HG02642 (cell line): ENCODE data around the gene DAB2IP.

Experiments
- ATAC-seq: cut with Tn5 transposase; IDR thresholded peaks from one replicate; pipeline ENCODE4 v1.9.1; 2021; ENCODE audit warnings: mild to moderate bottlenecking; ENCODE audit not compliant: unreplicated experiment, poor library complexity

Gene DAB2IP

DNA sequence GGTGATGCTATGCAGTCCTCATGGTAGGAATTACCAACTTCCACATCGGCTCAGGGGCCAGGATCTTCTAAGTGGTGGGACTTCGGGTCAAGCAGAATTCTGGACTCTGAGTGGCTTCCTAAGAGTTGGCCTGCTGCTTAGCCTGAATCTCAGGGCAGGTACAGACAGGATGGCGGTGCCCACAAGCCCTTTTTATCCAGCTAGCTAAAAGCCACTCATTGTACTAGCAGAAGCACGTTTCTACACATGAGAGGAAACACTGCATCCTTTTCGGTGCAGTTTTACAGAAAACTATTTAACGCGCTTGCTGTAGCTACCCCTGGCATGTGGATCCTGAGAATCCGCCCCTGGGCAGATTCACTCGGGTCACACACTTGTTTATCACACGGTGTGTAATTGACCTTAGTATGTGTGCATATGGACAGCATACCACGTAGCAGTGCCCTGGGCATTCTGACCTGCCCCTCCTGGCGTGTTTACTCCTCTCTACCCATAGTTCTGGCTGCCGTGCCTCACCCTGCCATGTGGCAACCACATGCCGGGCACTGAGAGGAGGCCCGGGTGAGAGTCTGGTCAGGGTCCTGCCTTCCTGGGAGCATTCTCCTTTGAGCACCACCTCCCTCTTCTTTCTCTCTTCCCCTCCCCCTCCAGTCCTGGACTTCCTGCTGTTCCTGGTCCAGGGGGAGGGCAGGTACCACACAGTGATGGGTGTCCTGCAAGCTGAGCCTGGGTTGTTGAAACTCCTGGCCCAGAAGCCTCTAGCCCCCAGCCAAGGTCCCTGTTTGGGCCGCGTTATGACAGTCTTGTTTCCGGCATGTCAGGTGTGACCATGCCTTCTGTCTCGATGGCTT lies 65.9 kb downstream of the DAB2IP start:
- no peak for ATAC-seq

- no peak for ATAC-seq
Measured at GRCh38 chr9:121718084-121718483, 66.7 kb downstream of the DAB2IP start.

DNA sequence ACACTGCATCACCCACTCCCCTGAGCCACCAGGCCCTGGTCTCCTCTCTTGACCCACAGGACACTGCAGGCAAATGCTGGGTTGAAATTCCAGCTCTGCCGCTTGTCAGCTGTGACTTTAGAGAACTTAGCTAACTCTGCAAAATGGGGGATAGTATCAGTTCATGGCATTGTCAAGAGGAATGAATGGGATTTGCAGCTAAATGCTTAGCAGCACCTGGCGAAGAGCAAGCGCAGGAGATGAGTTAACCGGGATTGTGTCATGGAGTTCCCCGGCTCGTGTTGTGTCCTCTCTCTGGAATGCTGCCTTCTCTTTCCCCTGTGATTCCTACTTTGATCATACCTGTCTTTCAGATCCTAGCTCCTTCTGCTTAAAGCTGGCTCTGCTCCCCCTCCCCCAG lies 67.1 kb downstream of the DAB2IP start:
- ATAC-seq, result no peak

DNA sequence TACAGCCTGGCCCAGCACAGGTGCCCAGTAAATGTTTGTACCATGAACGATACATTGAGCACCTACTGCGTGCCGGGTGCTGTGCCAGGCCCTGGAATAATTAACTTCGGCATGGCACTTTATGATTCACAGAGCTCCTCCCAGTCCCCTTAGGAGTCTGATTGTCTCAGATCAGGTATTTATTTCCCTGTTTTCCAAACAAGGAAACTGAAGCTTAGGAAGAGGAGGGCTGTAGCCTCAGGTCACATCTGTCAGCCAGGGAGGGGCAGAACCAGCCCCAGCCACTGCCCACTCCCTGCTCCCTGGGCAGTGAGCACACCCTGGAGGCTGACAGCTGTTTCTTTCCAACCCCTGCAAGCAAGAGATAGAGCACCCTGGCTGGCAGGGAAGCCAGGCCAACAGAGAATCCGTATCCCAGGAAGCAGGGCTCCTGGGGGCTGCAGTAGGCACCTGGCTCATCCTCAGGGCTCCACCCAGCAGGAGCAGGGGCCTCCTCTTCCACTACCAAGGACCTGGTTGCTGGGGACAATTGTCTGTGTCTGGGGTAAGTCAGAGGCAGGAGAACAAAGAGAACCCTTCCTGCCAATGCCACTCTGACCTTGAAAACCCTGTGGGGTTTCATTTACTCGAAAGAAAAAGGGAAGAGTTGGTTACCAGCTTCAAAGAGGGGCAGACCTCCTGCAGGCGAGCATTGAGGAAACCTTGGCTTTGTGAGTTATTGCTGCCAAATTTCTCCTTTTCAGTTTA lies 69.0 kb downstream of the DAB2IP start:
- no peak for ATAC-seq

GRCh38 chr9:121721058-121721350 lies 69.6 kb downstream of the DAB2IP start:
- ATAC-seq, result no peak

- no peak for ATAC-seq
Measured at GRCh38 chr9:121721770-121722169, 70.3 kb downstream of the DAB2IP start.

- ATAC-seq, result no peak
Measured at GRCh38 chr9:121725008-121725775, 73.8 kb downstream of the DAB2IP start.

DNA sequence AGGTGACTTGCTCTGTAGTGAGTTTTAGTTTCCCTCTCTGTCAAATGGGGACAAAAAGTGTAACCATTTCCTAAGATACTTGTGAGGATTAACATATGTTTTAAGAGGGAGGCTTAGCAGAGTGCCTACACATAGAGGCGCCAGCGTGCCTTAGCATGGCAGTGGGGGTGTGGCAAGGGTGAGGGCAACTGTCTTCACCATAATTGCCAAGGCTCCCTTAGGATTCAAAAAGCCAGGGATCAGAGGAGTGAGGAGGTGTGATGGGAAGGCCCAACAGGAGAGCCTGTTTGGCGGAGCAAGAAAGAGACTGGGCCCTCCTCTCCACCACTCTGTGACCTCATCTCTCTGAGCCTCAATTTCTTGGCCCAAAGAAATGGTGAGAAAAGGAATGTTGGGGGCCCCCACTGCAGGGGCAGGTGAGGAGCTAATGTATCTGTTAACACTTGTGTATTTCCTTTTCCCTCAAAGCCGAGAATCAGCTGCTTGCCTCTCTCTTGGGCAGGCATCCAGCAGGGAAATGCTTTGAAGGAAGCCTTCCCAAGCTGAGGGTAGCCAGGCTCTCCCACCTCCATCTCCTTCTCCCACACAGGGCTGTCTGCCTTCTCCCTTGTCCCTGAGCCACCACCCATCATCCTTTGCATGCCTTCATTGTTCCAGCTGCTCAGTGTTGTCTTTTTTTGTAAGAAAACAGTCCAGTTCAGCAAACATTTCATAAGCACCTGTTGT lies 76.0 kb downstream of the DAB2IP start:
- ATAC-seq, result no peak

- no peak for ATAC-seq
Measured at GRCh38 chr9:121728916-121729315, 77.5 kb downstream of the DAB2IP start.

GRCh38 chr9:121729769-121730562 lies 78.5 kb downstream of the DAB2IP start:
- no peak for ATAC-seq

DNA sequence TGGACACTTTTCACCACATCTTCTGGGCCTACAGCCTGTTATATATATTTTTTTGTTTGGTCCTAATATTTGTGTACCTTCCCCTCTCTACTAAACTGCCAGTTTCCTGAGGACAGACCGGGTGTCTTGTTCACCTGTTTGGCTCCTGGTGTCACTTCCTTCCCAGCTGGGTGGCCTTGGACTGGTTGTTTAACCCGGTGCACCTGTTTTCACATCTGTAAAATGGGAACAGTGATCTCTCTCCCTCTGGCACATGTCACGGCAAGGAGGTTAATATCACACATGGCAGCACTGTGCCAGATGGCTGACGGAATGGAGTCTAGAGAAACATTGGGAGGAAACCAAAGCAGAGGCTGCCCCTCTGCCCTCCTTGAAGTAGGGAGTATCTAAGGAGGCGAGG lies 79.7 kb downstream of the DAB2IP start:
- no peak for ATAC-seq

GRCh38 chr9:121731919-121732318 lies 80.5 kb downstream of the DAB2IP start:
- ATAC-seq, result no peak

DNA sequence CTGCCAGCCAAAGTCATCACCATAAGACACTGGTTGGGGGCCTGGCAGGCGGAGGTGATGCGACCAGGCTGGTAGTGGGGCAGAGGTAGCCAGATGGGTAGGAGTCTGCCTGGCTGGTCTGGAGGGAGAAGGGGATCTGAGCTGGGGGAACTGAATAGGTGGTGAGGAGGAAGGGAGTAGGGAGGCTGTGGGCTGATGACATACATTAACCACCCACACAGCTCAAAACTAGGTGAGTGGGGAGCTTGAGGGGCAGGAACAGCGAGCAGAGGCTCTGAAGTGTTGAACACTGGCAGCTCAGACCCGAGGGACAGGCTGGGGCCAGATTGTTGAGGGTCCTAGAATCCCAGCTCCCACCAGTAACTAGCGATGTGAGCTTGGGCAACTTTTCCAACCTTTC lies 81.0 kb downstream of the DAB2IP start:
- no peak for ATAC-seq

DNA sequence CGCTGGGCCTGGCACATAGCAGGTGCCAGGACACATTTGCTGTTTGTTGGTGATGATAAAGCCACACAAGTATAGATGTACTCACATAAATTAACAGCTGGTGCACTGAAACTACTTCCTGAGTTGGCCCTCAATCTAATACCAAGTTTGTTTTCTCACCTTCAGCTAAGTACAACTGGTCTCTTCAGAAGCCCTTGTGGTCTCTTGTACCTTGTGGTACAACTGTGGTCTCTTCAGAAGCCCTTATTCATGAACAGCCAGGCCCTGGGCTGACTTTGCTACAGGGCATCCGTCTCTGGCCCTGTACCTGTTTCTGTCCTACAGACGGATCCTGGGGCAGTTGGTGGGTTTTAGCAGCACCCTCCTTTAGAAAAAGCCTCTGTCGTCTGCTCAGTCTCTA lies 81.5 kb downstream of the DAB2IP start:
- ATAC-seq, result no peak

GRCh38 chr9:121734465-121734864 lies 83.0 kb downstream of the DAB2IP start:
- ATAC-seq, result no peak

- ATAC-seq, result no peak
Measured at GRCh38 chr9:121735065-121735792, 83.8 kb downstream of the DAB2IP start.

- ATAC-seq, result no peak
Measured at GRCh38 chr9:121735793-121736770, 84.6 kb downstream of the DAB2IP start.

- ATAC-seq, result no peak
Measured at GRCh38 chr9:121736934-121737462, 85.6 kb downstream of the DAB2IP start.
